K562 (cell line): Measurements from ENCODE around the gene MAPRE2. TPM values are rescaled to one million over a fixed set of nuclear protein-coding genes. Genes with fewer than 3 reads are reported as not detected.

Experiments used
- ASH1L ChIP-seq: fragments of 450-650 bp; IDR thresholded peaks from 2 replicates; pipeline ENCODE4 v1.6.1; 2018; ENCODE audit warnings: borderline replicate concordance, mild to moderate bottlenecking, low read depth; ENCODE audit not compliant: partially characterized antibody
- ELK3 ChIP-seq: fragments of 450-650 bp; formaldehyde crosslinking; IDR thresholded peaks from 2 replicates; pipeline ENCODE4 v1.4.0; 2020; ENCODE audit warnings: mild to moderate bottlenecking
- HDAC8 ChIP-seq: fragments of 450-650 bp; IDR thresholded peaks from 2 replicates; pipeline ENCODE4 v1.6.1; 2016; ENCODE audit warnings: mild to moderate bottlenecking, missing genetic modification characterization, moderate library complexity, missing compliant biosample characterization
- KDM4B ChIP-seq, 2 experiments: fragments of 450-650 bp in 1 of 2; sonication (generic) in 1 of 2; IDR thresholded peaks; 2 replicates each; pipeline ENCODE4 v1.6.1; 2016 to 2017; ENCODE audit warnings: borderline replicate concordance in 2 of 2, antibody characterized with exemption in 1 of 2, low read depth in 1 of 2, mild to moderate bottlenecking in 1 of 2
- NCOA6 ChIP-seq: fragments of 450-650 bp; IDR thresholded peaks from 2 replicates; pipeline ENCODE4 v1.6.1; 2017; ENCODE audit warnings: mild to moderate bottlenecking
- POLR2B ChIP-seq: fragments of 450-650 bp; IDR thresholded peaks from 2 replicates; pipeline ENCODE4 v1.6.1; 2018; ENCODE audit warnings: low read depth; ENCODE audit not compliant: partially characterized antibody
- RAD51 ChIP-seq: fragments of 450-650 bp; IDR thresholded peaks from 2 replicates; pipeline ENCODE4 v1.7.1; 2016; ENCODE audit warnings: low read depth, mild to moderate bottlenecking, borderline replicate concordance
- RREB1 ChIP-seq: fragments of 250-450 bp; sonication (Bioruptor Pico); IDR thresholded peaks from 2 replicates; pipeline ENCODE4 v1.4.0; 2020
- STAT6 ChIP-seq: sonication (generic); formaldehyde crosslinking; IDR thresholded peaks from 2 replicates; pipeline ENCODE4 v1.8.1; 2023; ENCODE audit warnings: mild to moderate bottlenecking, missing genetic modification reagents
- USF1 ChIP-seq: sonication (generic); formaldehyde crosslinking; IDR thresholded peaks from 2 replicates; pipeline ENCODE4 v1.9.0; 2022; ENCODE audit warnings: mild to moderate bottlenecking, missing genetic modification reagents
- ZBTB26 ChIP-seq: fragments of 450-650 bp; formaldehyde crosslinking; IDR thresholded peaks from 2 replicates; pipeline ENCODE4 v1.4.0; 2022; ENCODE audit warnings: missing genetic modification characterization
- ZFP30 ChIP-seq: fragments of 250-450 bp; sonication (Bioruptor Pico); IDR thresholded peaks from 2 replicates; pipeline ENCODE4 v1.8.0; 2022; ENCODE audit warnings: moderate library complexity, mild to moderate bottlenecking, inconsistent platforms, borderline replicate concordance
- ZNF140 ChIP-seq: fragments of 250-450 bp; sonication (Bioruptor Pico); IDR thresholded peaks from 2 replicates; pipeline ENCODE4 v1.8.0; 2021; ENCODE audit warnings: moderate library complexity, mild to moderate bottlenecking, inconsistent platforms
- polyA plus RNA-seq, 8 experiments: library from polyadenylated mRNA; depleted of rRNA in 4 of 8; stranded (reverse) in 5 of 8; unstranded in 3 of 8; fragments of >200 nt; fragmentation: Nextera tagmentation in 2 of 8; fragmentation: Illumina TruSeq in 1 of 8; extraction: Ambion mirVana in 2 of 8; extraction: Trizol in 1 of 8; gene quantifications; 2 replicates each; pipeline versions ENCODE4 v1.2.1 to v1.2.3, GENCODE V29; 2011 to 2014; ENCODE audit warnings: inconsistent platforms in 1 of 8, missing spikeins in 1 of 8
- total RNA-seq, 7 experiments: library from RNA; depleted of rRNA in 6 of 7; stranded (reverse); fragments of >200 nt in 6 of 7; fragmentation: Illumina TruSeq in 2 of 7; extraction: Trizol in 2 of 7; gene quantifications; 2 replicates each; pipeline versions ENCODE4 v1.2.1 to v1.2.3, GENCODE V29; 2011 to 2021; ENCODE audit warnings: low replicate concordance in 1 of 7

MAPRE2 gene
- total and polyA plus RNA-seq, 9 of the 15 experiments (the other 6 are each of a cell fraction or from before 2014, with no cell fraction given), result 32.3 to 70.7 (median 40.7) TPM

- TF ChIP-seq HDAC8 (tag), result no peak
- TF ChIP-seq KDM4B (IDR thresholded peaks at IDR 0.05; ENCODE audit: borderline replicate concordance in 2 of 2, low read depth in 1 of 2), result no peak
- TF ChIP-seq RREB1 (CRISPR knock-in tag), result no peak
- TF ChIP-seq POLR2B, result no peak
- TF ChIP-seq RAD51, result peak; percentile 23; the same call in 1 of the 2 replicates
- TF ChIP-seq ELK3 (CRISPR knock-in tag), result no peak
- TF ChIP-seq ASH1L, result peak; percentile 45
- TF ChIP-seq ZBTB26 (CRISPR knock-in tag), result no peak
- TF ChIP-seq NCOA6, result peak; percentile 68; the same call in 1 of the 2 replicates
- no peak for TF ChIP-seq ZNF140 (CRISPR knock-in tag)
- TF ChIP-seq STAT6, result no peak
- TF ChIP-seq USF1 (CRISPR knock-in tag), result no peak
- TF ChIP-seq ZFP30, result no peak
These were observed 69.6 kb downstream of the MAPRE2 start (continued) for GRCh38 chr18:35110554-35111485.
